OCI-LY3 (cell line): Measurements from ENCODE around the gene HSPG2.

ENCODE experiments used
- H2AFZ ChIP-seq: fragments of 200-600, 300-600 bp; shearing (Covaris generic); 2 replicates; pipeline ENCODE4 v1.6.0; 2014; ENCODE audit warnings: antibody characterized with exemption, low read depth, low read length
- H3K27ac ChIP-seq: fragments of 200-600, 300-600 bp; sonication (generic); 2 replicates; pipeline ENCODE4 v1.5.1; 2014; ENCODE audit warnings: mild to moderate bottlenecking, low read length, moderate library complexity, mixed read lengths
- H3K27me3 ChIP-seq: fragments of 200-600, 300-600 bp; sonication (generic); 2 replicates; pipeline ENCODE4 v1.6.1; 2014; ENCODE audit warnings: low read depth, low read length, mixed read lengths
- H3K36me3 ChIP-seq: fragments of 200-600, 300-600 bp; sonication (generic); replicated peaks from 2 replicates; pipeline ENCODE3; 2014; ENCODE audit warnings: low read depth, low read length, mixed read lengths
- H3K4me1 ChIP-seq: fragments of 300-600, 200-600 bp; sonication (generic); 2 replicates; pipeline ENCODE4 v1.6.1; 2014; ENCODE audit warnings: low read length, mixed read lengths
- H3K4me2 ChIP-seq: fragments of 200-600, 300-600 bp; sonication (generic); 2 replicates; pipeline ENCODE4 v1.6.1; 2014; ENCODE audit warnings: low read length, mixed read lengths
- H3K4me3 ChIP-seq: fragments of 300-600, 200-600 bp; sonication (generic); 2 replicates; pipeline ENCODE4 v1.5.1; 2014; ENCODE audit warnings: antibody characterized with exemption, mild to moderate bottlenecking, low read length, moderate library complexity
- H3K79me2 ChIP-seq: fragments of 300-600, 200-600 bp; shearing (Covaris generic); 2 replicates; pipeline ENCODE4 v1.6.1; 2014; ENCODE audit warnings: mild to moderate bottlenecking, low read length, mixed read lengths
- H3K9ac ChIP-seq: fragments of 300-600, 200-600 bp; shearing (Covaris generic); 2 replicates; pipeline ENCODE4 v1.6.0; 2014; ENCODE audit warnings: mild to moderate bottlenecking, low read length, moderate library complexity
- H3K9me3 ChIP-seq: fragments of 200-600, 300-600 bp; shearing (Covaris generic); 2 replicates; pipeline ENCODE4 v1.6.1; 2014; ENCODE audit warnings: low read length, mixed read lengths; ENCODE audit not compliant: insufficient read depth
- H4K20me1 ChIP-seq: fragments of 200-600, 300-600 bp; sonication (generic); 2 replicates; pipeline ENCODE4 v1.6.1; 2016; ENCODE audit warnings: low read length, mixed read lengths; ENCODE audit not compliant: insufficient read depth
- EZH2phosphoT487 ChIP-seq: fragments of 200-600 bp; shearing (Covaris generic); IDR thresholded peaks from 2 replicates; pipeline ENCODE4 v1.6.1; 2018; ENCODE audit warnings: antibody characterized with exemption, mixed run types, low read depth
- TF ChIP-seq, protein P1 (sequence below): fragments of 200-600, 300-600 bp; sonication (generic); IDR thresholded peaks from 2 replicates; pipeline ENCODE4 v1.5.1; 2014; ENCODE audit warnings: antibody characterized with exemption, low read length, low read depth

Gene HSPG2

GRCh38 chr1:21896026-21896425, 41.1 kb downstream of the HSPG2 start:
- Histone ChIP-seq H3K4me2 (no peak overlapping the region), H3K4me3 (no peak overlapping the region), H3K36me3 (no peaks in the 10 kb centered on the region), H3K4me1 (no peaks in the 10 kb centered on the region), H3K27me3 (no peaks in the 10 kb centered on the region), H3K27ac (no peak overlapping the region), H2AFZ (no peak overlapping the region), H3K79me2 (no peaks in the 10 kb centered on the region), H3K9ac (no peak overlapping the region), H3K9me3 (no peaks in the 10 kb centered on the region), H4K20me1 (no peaks in the 10 kb centered on the region)
- TF ChIP-seq EZH2phosphoT487 = no peak
- TF ChIP-seq, protein P1, sequence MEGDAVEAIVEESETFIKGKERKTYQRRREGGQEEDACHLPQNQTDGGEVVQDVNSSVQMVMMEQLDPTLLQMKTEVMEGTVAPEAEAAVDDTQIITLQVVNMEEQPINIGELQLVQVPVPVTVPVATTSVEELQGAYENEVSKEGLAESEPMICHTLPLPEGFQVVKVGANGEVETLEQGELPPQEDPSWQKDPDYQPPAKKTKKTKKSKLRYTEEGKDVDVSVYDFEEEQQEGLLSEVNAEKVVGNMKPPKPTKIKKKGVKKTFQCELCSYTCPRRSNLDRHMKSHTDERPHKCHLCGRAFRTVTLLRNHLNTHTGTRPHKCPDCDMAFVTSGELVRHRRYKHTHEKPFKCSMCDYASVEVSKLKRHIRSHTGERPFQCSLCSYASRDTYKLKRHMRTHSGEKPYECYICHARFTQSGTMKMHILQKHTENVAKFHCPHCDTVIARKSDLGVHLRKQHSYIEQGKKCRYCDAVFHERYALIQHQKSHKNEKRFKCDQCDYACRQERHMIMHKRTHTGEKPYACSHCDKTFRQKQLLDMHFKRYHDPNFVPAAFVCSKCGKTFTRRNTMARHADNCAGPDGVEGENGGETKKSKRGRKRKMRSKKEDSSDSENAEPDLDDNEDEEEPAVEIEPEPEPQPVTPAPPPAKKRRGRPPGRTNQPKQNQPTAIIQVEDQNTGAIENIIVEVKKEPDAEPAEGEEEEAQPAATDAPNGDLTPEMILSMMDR = no peak

- no peaks in the 10 kb centered on the region for H3K4me1 ChIP-seq
- no peak overlapping the region for H3K27ac ChIP-seq
- H3K4me2 ChIP-seq = no peak overlapping the region
- H3K9ac ChIP-seq = no peak overlapping the region
- H2AFZ ChIP-seq = no peak overlapping the region
- H3K36me3 ChIP-seq = no peaks in the 10 kb centered on the region
- no peak for TF ChIP-seq EZH2phosphoT487
- TF ChIP-seq, protein P1 = no peak
- H3K9me3 ChIP-seq = no peaks in the 10 kb centered on the region
- no peak overlapping the region for H3K4me3 ChIP-seq
- H3K27me3 ChIP-seq = no peaks in the 10 kb centered on the region
- H4K20me1 ChIP-seq = no peaks in the 10 kb centered on the region
- no peaks in the 10 kb centered on the region for H3K79me2 ChIP-seq
These were observed 42.9 kb downstream of the HSPG2 start for GRCh38 chr1:21894034-21894881.

DNA sequence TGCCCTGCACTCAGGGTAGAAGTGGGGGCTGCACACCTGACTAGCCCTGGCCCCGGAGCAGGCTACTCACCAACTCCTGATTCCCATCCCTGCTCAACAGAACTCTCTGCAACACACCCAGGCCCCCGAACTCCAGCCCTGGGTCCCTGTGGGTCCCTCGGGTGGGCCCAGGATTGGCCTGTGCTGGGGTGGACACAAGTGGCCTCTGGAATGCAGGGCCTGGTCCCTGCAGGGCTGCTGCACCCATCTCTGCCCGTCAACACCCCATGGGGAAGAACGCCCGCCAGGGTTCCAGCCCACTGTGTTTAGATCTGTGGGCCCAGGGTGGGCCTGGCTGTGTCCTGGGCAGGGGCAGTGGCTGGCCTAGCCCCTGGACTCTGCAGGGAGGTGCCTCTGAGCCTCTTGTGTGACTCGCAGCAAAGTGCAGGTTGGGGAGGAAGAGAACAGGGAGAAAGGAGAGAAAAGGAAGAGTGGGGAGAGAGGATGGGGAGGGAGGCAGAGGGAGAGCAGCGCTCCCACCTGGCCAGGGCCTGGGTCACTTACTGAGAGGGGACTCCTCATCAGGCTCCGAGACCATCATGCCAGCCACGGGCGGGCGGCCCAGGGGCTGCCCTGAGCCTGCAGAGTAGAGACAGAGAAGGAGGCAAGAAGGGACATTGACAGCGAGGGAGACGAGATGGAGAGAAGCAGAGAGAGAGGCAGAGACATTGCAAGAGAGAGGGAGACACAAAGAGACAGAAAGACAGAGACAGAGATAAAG, 43.9 kb downstream of the HSPG2 start:
- Histone ChIP-seq H3K4me2 (no peak overlapping the region), H2AFZ (no peak overlapping the region), H3K4me3 (no peak overlapping the region), H3K4me1 (no peaks in the 10 kb centered on the region), H3K27ac (no peak overlapping the region), H3K9me3 (no peaks in the 10 kb centered on the region), H3K9ac (no peak overlapping the region), H4K20me1 (no peaks in the 10 kb centered on the region), H3K79me2 (no peaks in the 10 kb centered on the region), H3K27me3 (no peaks in the 10 kb centered on the region), H3K36me3 (no peaks in the 10 kb centered on the region)
- TF ChIP-seq, protein P1 = no peak
- no peak for TF ChIP-seq EZH2phosphoT487
